Aorta (tissue), 5 donors: Measurements from ENCODE around the gene ZBTB1. TPM values are rescaled to one million over a fixed set of nuclear protein-coding genes. Genes with fewer than 3 reads are reported as not detected.
A peak's percentile ranks its signal among the peaks of the same experiment; 100 is the strongest.

Experiments
- ATAC-seq: fragments of 200-7000 bp; cut with Tn5 transposase; one replicate; pipeline ENCODE4 v1.9.1; 2022; ENCODE audit warnings: moderate library complexity; ENCODE audit not compliant: low FRiP score
- DNase-seq, 2 donors: peaks; one replicate each; pipeline ENCODE4 v3.0.0-alpha.2; 2020
- H3K27ac ChIP-seq, 2 donors: one replicate each; pipeline ENCODE4 v1.5.1; 2013; ENCODE audit warnings: low read length in 2 of 2, mild to moderate bottlenecking in 2 of 2, moderate library complexity in 2 of 2, control low read depth in 1 of 2, inconsistent platforms in 1 of 2, low read depth in 1 of 2
- H3K27me3 ChIP-seq, 2 donors: one replicate each; pipeline ENCODE4 v1.6.1; 2013; ENCODE audit warnings: control low read depth in 1 of 2, low read length in 1 of 2, mild to moderate bottlenecking in 1 of 2, moderate library complexity in 1 of 2; ENCODE audit not compliant: insufficient read depth in 2 of 2, control insufficient read depth in 1 of 2
- H3K36me3 ChIP-seq, 2 donors: one replicate each; pipeline ENCODE4 v1.6.1; 2013; ENCODE audit warnings: control low read depth in 1 of 2, low read length in 1 of 2, mild to moderate bottlenecking in 1 of 2; ENCODE audit not compliant: insufficient read depth in 2 of 2, control insufficient read depth in 1 of 2
- H3K4me1 ChIP-seq, 2 donors: one replicate each; pipeline ENCODE4 v1.6.1; 2013; ENCODE audit warnings: low read length in 2 of 2, control low read depth in 1 of 2, mild to moderate bottlenecking in 1 of 2, moderate library complexity in 1 of 2; ENCODE audit not compliant: insufficient read depth in 2 of 2, control insufficient read depth in 1 of 2
- H3K4me3 ChIP-seq, 2 donors: one replicate each; pipeline ENCODE4 v1.5.1; 2013; ENCODE audit warnings: low read length in 2 of 2, control low read depth in 1 of 2, mild to moderate bottlenecking in 1 of 2
- H3K9me3 ChIP-seq: one replicate; pipeline ENCODE4 v1.6.1; 2013; ENCODE audit warnings: mild to moderate bottlenecking, low read length; ENCODE audit not compliant: control insufficient read depth
- WGBS, 2 donors: extraction: QIAGEN DNeasy Blood & Tissue Kit; methylation state at CpG; one replicate each; pipeline ENCODE4 v1.1.7; 2013; 5-methylcytosine and 5-hydroxymethylcytosine counted together
- intact Hi-C, 2 donors: fragments of 100-400 bp; cut with DNase I; formaldehyde crosslinking; loops; one replicate each; pipeline versions ENCODE4 v1.14.2 to v1.15.0; 2022
- polyA plus RNA-seq, 2 donors: library from polyadenylated mRNA; stranded (reverse); fragments of 200-250 nt; gene quantifications; one replicate each; pipeline ENCODE4 v1.2.3, GENCODE V29; 2013
- total RNA-seq, 2 donors: library from RNA; stranded (reverse); fragmentation: NEBNext Ultra II Directional; extraction: Animal tissue kit (Norgen Biotek cat#: 25700); gene quantifications; one replicate each; pipeline ENCODE4 v1.2.1, GENCODE V29; 2021
- donor health status: healthy with polysubstance abuse.
- donor health status: Bipolar disorder and iron deficiency.
- donor health status: DM: no; HTN: no; CAD: no.
- donor health status: DM: no; HTN: no; CAD: no.
- donor health status: DM: yes; HTN: yes; CAD: no.

The ZBTB1 gene
- total and polyA plus RNA-seq, 4 donors = 14.0 to 63.8 (median 27.3) TPM

DNA sequence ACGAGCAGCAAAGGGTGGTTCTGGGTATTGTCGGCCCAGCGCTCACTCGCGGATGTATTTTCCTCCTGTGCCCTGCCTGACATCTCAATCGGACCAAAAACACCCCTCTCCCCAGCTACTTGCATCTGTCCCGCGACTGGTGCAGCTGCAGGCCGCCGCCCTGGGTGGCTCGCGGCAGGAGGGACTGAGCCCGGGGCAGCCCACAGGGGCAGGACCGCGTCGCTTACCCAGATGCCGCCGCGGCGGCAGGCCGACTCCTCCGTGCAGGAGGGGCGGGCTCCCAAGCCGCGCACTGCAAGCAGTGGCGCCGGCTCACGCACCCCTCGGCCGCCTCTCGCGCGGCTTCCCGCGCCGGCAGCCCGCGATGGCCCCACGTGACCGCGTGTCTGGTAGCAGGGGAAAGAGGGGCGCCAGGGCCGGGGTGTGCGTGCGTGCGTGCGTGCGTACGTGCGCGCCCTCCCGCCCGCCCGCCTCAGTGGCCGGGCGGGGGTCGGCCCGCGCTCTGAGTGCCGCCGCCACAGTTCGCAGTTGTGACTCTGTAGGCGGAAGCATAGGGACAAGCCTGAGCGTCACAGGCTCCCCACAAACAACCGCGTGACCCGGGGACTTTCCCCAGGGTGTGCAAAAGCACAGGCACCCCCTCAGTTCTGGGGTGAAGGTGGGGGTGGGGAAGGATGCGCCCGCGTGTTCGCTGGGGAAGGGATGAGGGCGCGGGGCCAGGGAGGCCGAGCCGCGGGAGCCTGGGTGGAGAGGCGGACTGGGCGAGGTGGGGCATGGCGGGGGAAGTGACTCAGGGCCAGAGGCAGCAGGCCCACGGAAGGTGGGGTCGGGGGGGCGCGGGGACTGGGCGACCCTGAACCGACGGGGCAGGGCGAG lies 898 bp upstream of the ZBTB1 start, which contains the start of gene ZBTB25:
ZBTB25 (minus strand) TSS at position 405 of the 876 bp plus-strand sequence. CDS start 13,305 bp downstream, outside the sequence.
- H3K36me3 ChIP-seq = no peaks in the 10 kb centered on the region
- peak within 1 kb of the TSS; percentile 74 to 88 for H3K4me3 ChIP-seq
- ATAC-seq = peak; percentile 92
- no peaks in the 10 kb centered on the region for H3K9me3 ChIP-seq
- no peaks in the 10 kb centered on the region for H3K4me1 ChIP-seq
- 0 to 1% methylated on average over 57 to 87 of the region's 87 CpGs for WGBS, 2 donors
- H3K27ac ChIP-seq = peak within 1 kb of the TSS; percentile 94
- intact Hi-C loops = loop anchor here in 1 of 2 donors (2.0 to 5.0 kb wide), 2 partner anchors 37 to 116 kb away; partner anchors contain the start of genes HSPA2 and MTHFD1
- DNase-seq = peak; percentile 95
- H3K27me3 ChIP-seq = no peaks in the 10 kb centered on the region

DNA sequence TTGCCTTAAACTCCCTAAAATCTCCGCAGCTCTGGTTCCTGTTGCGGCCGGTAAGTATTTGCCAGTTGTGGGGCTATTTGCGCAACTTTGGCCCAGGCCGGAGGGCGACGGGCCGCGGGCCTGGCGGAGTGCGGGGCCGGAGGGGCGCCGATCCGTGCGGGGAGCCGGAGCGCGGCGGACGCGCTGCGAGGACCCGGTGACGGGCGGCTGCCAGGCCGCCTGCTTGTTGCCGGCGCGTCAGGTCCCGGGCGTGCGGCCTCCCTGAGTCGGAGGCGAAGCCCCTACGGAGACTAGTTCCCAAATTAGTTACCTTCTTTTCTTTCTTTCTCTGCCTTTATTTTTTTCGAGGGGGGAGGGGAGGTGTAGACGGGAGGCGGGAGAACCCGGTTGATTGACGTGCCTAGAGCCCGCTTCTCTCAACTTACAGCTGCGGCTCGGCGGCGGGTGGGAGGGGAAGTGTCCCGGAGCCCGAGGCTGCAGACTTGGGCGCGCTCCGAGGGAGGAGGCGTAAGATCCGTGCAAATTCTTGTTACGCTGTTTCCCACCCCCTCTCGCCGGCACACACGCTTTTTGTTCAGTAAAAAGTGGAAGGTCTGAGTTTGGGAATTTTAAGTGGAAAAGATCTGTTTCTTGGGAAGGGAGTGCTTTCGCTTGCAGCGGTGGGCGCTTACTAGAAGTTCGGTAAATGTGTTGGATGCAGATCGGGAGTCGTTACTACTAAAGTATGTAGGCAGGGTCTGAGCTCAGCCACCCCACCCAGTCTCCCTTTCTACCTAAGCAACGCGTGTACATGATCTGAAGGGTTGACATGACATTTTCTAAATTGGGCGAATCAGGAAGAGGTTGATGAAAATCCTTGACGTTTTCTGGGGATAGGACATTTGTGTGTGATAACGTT lies 576 bp downstream of the ZBTB1 start:
- intact Hi-C loops = loop anchor here (2.0 to 5.0 kb wide), 4 partner anchors 36 to 132 kb away; partner anchors contain the start of genes HSPA2 (in 2 of the 2) and MTHFD1 (in 1 of the 2)
- Histone ChIP-seq H3K4me3 (peak overlapping the region; percentile 74 to 88), H3K27me3 (no peaks in the 10 kb centered on the region), H3K4me1 (no peaks in the 10 kb centered on the region), H3K36me3 (no peaks in the 10 kb centered on the region), H3K9me3 (no peaks in the 10 kb centered on the region), H3K27ac (peak overlapping the region; percentile 58 to 94)
- DNase-seq (peak; percentile 95), ATAC-seq (peak; percentile 76)
- WGBS, 2 donors = 0% methylated on average over 68 of the region's 68 CpGs

GRCh38 chr14:64506721-64507120 lies 2.2 kb downstream of the ZBTB1 start:
- WGBS, 2 donors = 43 to 46% methylated on average over 3 of the region's 3 CpGs
- no peak overlapping the region for H3K27ac ChIP-seq
- no peak for ATAC-seq
- H3K4me1 ChIP-seq = peaks cover 2 to 4% of the 10 kb centered on the region in 2 donors
- H3K36me3 ChIP-seq = no peaks in the 10 kb centered on the region
- H3K4me3 ChIP-seq = no peak overlapping the region
- intact Hi-C loops = loop anchor here (5.0 kb wide), 2 partner anchors 36 to 131 kb away; partner anchors contain the start of gene HSPA2 (in 1 of the 2)
- H3K27me3 ChIP-seq = no peaks in the 10 kb centered on the region
- DNase-seq = no peak
- H3K9me3 ChIP-seq = no peaks in the 10 kb centered on the region

- Histone ChIP-seq H3K27me3 (no peaks in the 10 kb centered on the region), H3K9me3 (no peaks in the 10 kb centered on the region), H3K36me3 (no peaks in the 10 kb centered on the region), H3K4me1 (peaks cover 2 to 4% of the 10 kb centered on the region in 2 donors), H3K4me3 (no peak overlapping the region), H3K27ac (no peak overlapping the region)
- DNase-seq (no peak), ATAC-seq (no peak)
- intact Hi-C loops = loop anchor here (5.0 kb wide), 2 partner anchors 35 to 130 kb away; partner anchors contain the start of gene HSPA2 (in 1 of the 2)
- 74% methylated on average over 4 of the region's 4 CpGs for WGBS, 2 donors
Measured at GRCh38 chr14:64507376-64508156, 3.0 kb downstream of the ZBTB1 start.

DNA sequence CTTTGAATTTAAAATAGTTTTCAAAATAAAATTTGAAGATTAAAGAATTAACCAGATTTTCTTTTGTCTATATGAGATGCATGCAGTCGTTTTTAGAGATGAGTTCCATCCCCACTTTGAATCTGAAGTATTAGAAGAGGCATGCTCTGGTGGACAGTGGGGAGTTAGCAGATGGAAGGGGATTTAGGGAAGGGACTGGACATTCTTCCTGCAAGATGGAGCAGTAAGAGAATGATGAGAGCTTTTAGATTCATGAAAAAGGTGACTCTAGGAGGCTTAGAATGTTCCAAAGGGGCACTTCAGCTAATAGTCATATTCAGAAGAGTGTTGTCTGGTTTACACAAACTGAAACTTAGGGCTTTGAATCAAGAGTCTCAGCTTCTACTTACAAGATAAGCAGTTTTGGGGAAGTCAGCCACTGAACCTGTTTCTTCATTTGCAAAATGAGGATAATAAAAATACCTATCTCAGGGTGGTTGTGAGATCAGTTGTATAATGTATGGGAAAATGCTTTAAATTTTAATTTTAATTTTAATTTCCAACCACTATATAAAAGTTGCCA lies 3.7 kb downstream of the ZBTB1 start:
- intact Hi-C loops = loop anchor here (5.0 kb wide), 2 partner anchors 34 to 129 kb away; partner anchors contain the start of gene HSPA2 (in 1 of the 2)
- Histone ChIP-seq H3K36me3 (no peaks in the 10 kb centered on the region), H3K4me3 (no peak overlapping the region), H3K4me1 (peaks cover 2 to 4% of the 10 kb centered on the region in 2 donors), H3K27ac (no peak overlapping the region), H3K27me3 (no peaks in the 10 kb centered on the region), H3K9me3 (no peaks in the 10 kb centered on the region)
- DNase-seq (no peak), ATAC-seq (no peak)
- WGBS, 2 donors = 43 to 50% methylated on average over 1 of the region's 1 CpG

- no peak for ATAC-seq
- H3K36me3 ChIP-seq = no peaks in the 10 kb centered on the region
Measured at GRCh38 chr14:64509036-64509435, 4.5 kb downstream of the ZBTB1 start.

DNA sequence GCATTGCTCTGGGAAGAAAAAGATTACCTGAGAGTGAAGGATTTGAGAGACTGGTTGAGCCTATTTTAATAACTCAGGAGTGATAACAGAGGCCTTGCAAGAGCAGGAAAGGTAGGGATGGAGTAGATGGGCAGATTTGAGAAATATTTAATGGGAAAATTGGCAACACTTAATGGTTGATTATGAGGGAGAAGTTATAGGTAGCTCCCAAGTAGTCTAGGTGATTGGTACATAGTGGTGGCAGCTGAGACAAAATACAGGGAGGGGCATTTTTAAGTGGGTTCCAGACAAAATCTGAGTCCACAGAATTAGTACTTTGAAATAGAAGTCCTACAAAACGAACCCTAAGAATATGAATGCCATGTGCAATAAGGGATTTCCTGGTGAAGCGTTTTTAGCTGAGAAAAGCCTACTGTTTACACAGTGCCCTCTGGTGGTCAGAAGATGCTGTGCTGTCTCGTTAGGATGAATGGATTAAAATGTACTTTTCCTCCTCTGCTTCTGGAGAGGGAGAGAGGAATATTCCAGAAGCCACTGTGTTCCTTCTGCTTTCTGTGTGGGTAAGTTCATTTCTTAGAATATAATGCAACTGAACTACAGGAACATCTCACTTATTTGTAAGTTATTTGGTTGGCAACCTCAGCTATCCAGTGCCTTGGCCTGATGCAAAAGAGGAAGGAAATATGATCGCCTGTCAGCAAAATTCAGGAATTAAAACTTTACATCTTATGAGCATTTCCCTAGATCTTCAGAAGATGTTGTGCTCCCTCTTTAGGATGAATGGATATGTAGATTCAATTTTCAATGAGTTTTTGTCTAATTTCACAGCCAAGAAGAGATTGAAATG lies 6.5 kb downstream of the ZBTB1 start:
- WGBS, 2 donors = 21 to 22% methylated on average over 4 of the region's 4 CpGs
- DNase-seq = peak in 1 of 2 donors; percentile 70
- Histone ChIP-seq H3K36me3 (no peaks in the 10 kb centered on the region), H3K9me3 (no peaks in the 10 kb centered on the region), H3K27me3 (no peaks in the 10 kb centered on the region), H3K27ac (no peak overlapping the region), H3K4me1 (peaks cover 2 to 4% of the 10 kb centered on the region in 2 donors), H3K4me3 (no peak overlapping the region)
- ATAC-seq = peak; percentile 90
- intact Hi-C loops = loop anchor here in 1 of 2 donors (5.0 kb wide), 1 partner anchor 126 kb away; no protein-coding TSS in a partner anchor

More at GRCh38 chr14:64509036-64509435, 4.5 kb downstream of the ZBTB1 start:
- WGBS, 2 donors = 88 to 91% methylated on average over 8 of the region's 8 CpGs
- Histone ChIP-seq H3K27ac (no peak overlapping the region), H3K9me3 (no peaks in the 10 kb centered on the region), H3K4me3 (no peak overlapping the region), H3K4me1 (peaks cover 2 to 4% of the 10 kb centered on the region in 2 donors), H3K27me3 (no peaks in the 10 kb centered on the region)
- DNase-seq = no peak
- intact Hi-C loops = loop anchor here (5.0 kb wide), 2 partner anchors 33 to 128 kb away; partner anchors contain the start of gene HSPA2 (in 1 of the 2)
